Measurements from ENCODE around the gene ABL1. TPM values are rescaled to one million over a fixed set of nuclear protein-coding genes. Genes with fewer than 3 reads are reported as not detected.
"Not testable (repeated sequence)": the region's sequence is repeated elsewhere in the genome, so short reads cannot be mapped to it uniquely, and the experiment has no call there.

ABL1 gene
- total RNA-seq, 1 experiment from 2014 or later, result 83.6 TPM

DNA sequence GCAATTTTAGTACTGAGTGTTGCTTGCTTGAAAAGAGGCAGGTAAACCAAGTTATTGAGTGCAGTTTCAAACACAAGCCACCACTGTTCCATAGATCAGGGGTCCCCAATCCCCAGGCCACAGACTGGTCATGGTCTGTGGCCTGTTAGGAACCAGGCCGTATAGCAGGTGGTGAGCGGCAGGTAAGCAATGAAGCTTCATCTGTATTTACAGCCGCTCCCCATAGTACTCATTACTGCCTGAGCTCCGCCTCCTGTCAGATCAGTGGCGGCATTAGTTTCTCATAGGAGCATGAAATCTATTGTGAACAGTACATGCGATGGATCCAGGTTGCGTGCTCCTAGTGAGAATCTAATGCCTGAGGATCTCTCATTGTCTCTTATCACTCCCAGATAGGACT is 41.5 kb upstream of the ABL1 start:
- H2BK5ac ChIP-seq (ENCODE audit: insufficient read length, low read length), result no peak overlapping the region
- no peak overlapping the region for H3K14ac ChIP-seq (ENCODE audit: insufficient read depth, low read length)
- no peak overlapping the region for H3K23ac ChIP-seq (ENCODE audit: insufficient read length, low read depth, low read length)
- H3K79me1 ChIP-seq (ENCODE audit: insufficient read depth, low read depth, low read length, poor library complexity, severe bottlenecking), result no peaks in the 10 kb centered on the region
- Mint-ChIP-seq H3K36me3 (ENCODE audit: insufficient read depth in 1 of 3, low read depth in 3 of 3) (peaks cover 8 to 18% (median 12%) of the 10 kb centered on the region in 3 experiments), H3K4me1 (peaks cover 15 to 20% of the 10 kb centered on the region in 2 experiments), H3K9me3 (peaks cover 16% of the 10 kb centered on the region in 2 experiments), H3K27ac (no peak overlapping the region), H3K4me3 (no peak overlapping the region), H3K27me3 (ENCODE audit: low read depth) (no peaks in the 10 kb centered on the region)
- H3K4ac ChIP-seq (ENCODE audit: low read depth, low read length), result no peak overlapping the region
- H4K5ac ChIP-seq (ENCODE audit: insufficient read length, low read depth, low read length), result no peak overlapping the region
- H3K9me3 ChIP-seq (ENCODE audit: control insufficient read depth, low read depth, low read length), result peaks cover 3% of the 10 kb centered on the region
- H2AFZ ChIP-seq (ENCODE audit: low read length), result no peak overlapping the region
- TF ChIP-seq, protein P1, sequence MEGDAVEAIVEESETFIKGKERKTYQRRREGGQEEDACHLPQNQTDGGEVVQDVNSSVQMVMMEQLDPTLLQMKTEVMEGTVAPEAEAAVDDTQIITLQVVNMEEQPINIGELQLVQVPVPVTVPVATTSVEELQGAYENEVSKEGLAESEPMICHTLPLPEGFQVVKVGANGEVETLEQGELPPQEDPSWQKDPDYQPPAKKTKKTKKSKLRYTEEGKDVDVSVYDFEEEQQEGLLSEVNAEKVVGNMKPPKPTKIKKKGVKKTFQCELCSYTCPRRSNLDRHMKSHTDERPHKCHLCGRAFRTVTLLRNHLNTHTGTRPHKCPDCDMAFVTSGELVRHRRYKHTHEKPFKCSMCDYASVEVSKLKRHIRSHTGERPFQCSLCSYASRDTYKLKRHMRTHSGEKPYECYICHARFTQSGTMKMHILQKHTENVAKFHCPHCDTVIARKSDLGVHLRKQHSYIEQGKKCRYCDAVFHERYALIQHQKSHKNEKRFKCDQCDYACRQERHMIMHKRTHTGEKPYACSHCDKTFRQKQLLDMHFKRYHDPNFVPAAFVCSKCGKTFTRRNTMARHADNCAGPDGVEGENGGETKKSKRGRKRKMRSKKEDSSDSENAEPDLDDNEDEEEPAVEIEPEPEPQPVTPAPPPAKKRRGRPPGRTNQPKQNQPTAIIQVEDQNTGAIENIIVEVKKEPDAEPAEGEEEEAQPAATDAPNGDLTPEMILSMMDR (conservative IDR thresholded peaks at IDR 0.05), result no peak
- H3K27ac ChIP-seq (ENCODE audit: insufficient read length, low read depth, low read length), result no peak overlapping the region
- no peak overlapping the region for H3K18ac ChIP-seq (ENCODE audit: insufficient read length, low read depth, low read length)
- no peak overlapping the region for H2BK12ac ChIP-seq (ENCODE audit: insufficient read length, low read depth, low read length)
- no peak overlapping the region for H3K56ac ChIP-seq (ENCODE audit: insufficient read length, low read depth, low read length)
- no peak overlapping the region for H3K4me2 ChIP-seq (ENCODE audit: insufficient read depth, insufficient read length, low read length)
- H3K79me2 ChIP-seq (ENCODE audit: insufficient read depth, low read length), result no peaks in the 10 kb centered on the region; the same call in 1 of the 2 replicates
- H4K91ac ChIP-seq (ENCODE audit: insufficient read length, low read depth, low read length), result no peak overlapping the region
- H3K9ac ChIP-seq (ENCODE audit: extremely low read depth, insufficient read length, low read length), result no peak overlapping the region
- no peak for DNase-seq
- H4K20me1 ChIP-seq (ENCODE audit: control insufficient read depth, insufficient read depth, insufficient read length), result no peaks in the 10 kb centered on the region
- no peak overlapping the region for H2AK5ac ChIP-seq (ENCODE audit: insufficient read length, low read length)
- H3K27me3 ChIP-seq (ENCODE audit: insufficient read depth, low read length), result no peaks in the 10 kb centered on the region
- H2BK15ac ChIP-seq (ENCODE audit: low read depth, low read length), result no peak overlapping the region
- H2BK20ac ChIP-seq (ENCODE audit: low read depth, low read length, poor library complexity, severe bottlenecking), result no peak overlapping the region
- no CpG with 5 or more reads among the region's 7 CpGs for WGBS (ENCODE audit: extremely low coverage, insufficient read length, low lambda C conversion rate)
- H3K4me1 ChIP-seq (ENCODE audit: insufficient read depth, low read length), result no peaks in the 10 kb centered on the region
- no peak overlapping the region for H3T11ph ChIP-seq (ENCODE audit: low read length)
- no peaks in the 10 kb centered on the region for H3K23me2 ChIP-seq (ENCODE audit: insufficient read length, low read depth, low read length, poor library complexity, severe bottlenecking)
- no peak overlapping the region for H2BK120ac ChIP-seq (ENCODE audit: low read depth, low read length, poor library complexity, severe bottlenecking)
- no peak overlapping the region for H4K8ac ChIP-seq (replicated peaks; ENCODE audit: insufficient read length, low read depth, low read length)

GRCh38 chr9:130794021-130794420 is 41.0 kb upstream of the ABL1 start:
- not testable (repeated sequence) for H3K23ac ChIP-seq (ENCODE audit: insufficient read length, low read depth, low read length); H3K14ac ChIP-seq (ENCODE audit: insufficient read depth, low read length); H3K27me3 ChIP-seq (ENCODE audit: insufficient read depth, low read length); H4K91ac ChIP-seq (ENCODE audit: insufficient read length, low read depth, low read length); H2BK12ac ChIP-seq (ENCODE audit: insufficient read length, low read depth, low read length); H2AK5ac ChIP-seq (ENCODE audit: insufficient read length, low read length); H4K5ac ChIP-seq (ENCODE audit: insufficient read length, low read depth, low read length); H2AFZ ChIP-seq (ENCODE audit: low read length); H3K4me3 Mint-ChIP-seq; H3K4me2 ChIP-seq (ENCODE audit: insufficient read depth, insufficient read length, low read length); H3K27me3 Mint-ChIP-seq (ENCODE audit: low read depth); H3K56ac ChIP-seq (ENCODE audit: insufficient read length, low read depth, low read length); H3K79me2 ChIP-seq (ENCODE audit: insufficient read depth, low read length); H3K9ac ChIP-seq (ENCODE audit: extremely low read depth, insufficient read length, low read length); H3K18ac ChIP-seq (ENCODE audit: insufficient read length, low read depth, low read length); H3T11ph ChIP-seq (ENCODE audit: low read length); H3K4ac ChIP-seq (ENCODE audit: low read depth, low read length); H4K8ac ChIP-seq (replicated peaks; ENCODE audit: insufficient read length, low read depth, low read length); H2BK15ac ChIP-seq (ENCODE audit: low read depth, low read length); H2BK120ac ChIP-seq (ENCODE audit: low read depth, low read length, poor library complexity, severe bottlenecking); H3K4me1 ChIP-seq (ENCODE audit: insufficient read depth, low read length); H3K27ac ChIP-seq (ENCODE audit: insufficient read length, low read depth, low read length); H4K20me1 ChIP-seq (ENCODE audit: control insufficient read depth, insufficient read depth, insufficient read length); H2BK5ac ChIP-seq (ENCODE audit: insufficient read length, low read length); H3K79me1 ChIP-seq (ENCODE audit: insufficient read depth, low read depth, low read length, poor library complexity, severe bottlenecking); DNase-seq; H3K27ac Mint-ChIP-seq; H3K23me2 ChIP-seq (ENCODE audit: insufficient read length, low read depth, low read length, poor library complexity, severe bottlenecking); H3K9me3 ChIP-seq (ENCODE audit: control insufficient read depth, low read depth, low read length); H2BK20ac ChIP-seq (ENCODE audit: low read depth, low read length, poor library complexity, severe bottlenecking)
- no CpG with 5 or more reads among the region's 2 CpGs for WGBS (ENCODE audit: extremely low coverage, insufficient read length, low lambda C conversion rate)
- H3K9me3 Mint-ChIP-seq, result peaks cover 12% of the 10 kb centered on the region in 2 experiments
- peaks cover 15 to 21% of the 10 kb centered on the region in 2 experiments for H3K4me1 Mint-ChIP-seq
- H3K36me3 Mint-ChIP-seq (ENCODE audit: insufficient read depth in 1 of 3, low read depth in 3 of 3), result peaks cover 8 to 13% (median 9%) of the 10 kb centered on the region in 3 experiments
